B cell (primary cell): ENCODE data around the gene FOXI2. TPM values are rescaled to one million over a fixed set of nuclear protein-coding genes. Genes with fewer than 3 reads are reported as not detected.

Experiments used
- ATAC-seq: fragments of 200-7000 bp; cut with Tn5 transposase; one replicate; pipeline ENCODE4 v1.10.0; 2021; ENCODE audit warnings: low read depth, mild to moderate bottlenecking, moderate number of reproducible peaks, moderate library complexity
- CTCF ChIA-PET: fragments of 350-600 bp; sonication (Branson Sonifier 250); formaldehyde crosslinking; loops from one replicate; lab custom pipeline; 2021; ENCODE audit warnings: antibody characterized with exemption, inconsistent platforms; lab: Charles Lee
- POLR2A ChIA-PET: fragments of 350-600 bp; sonication (Branson Sonifier 250); formaldehyde crosslinking; loops from one replicate; lab custom pipeline; 2021; ENCODE audit warnings: antibody characterized with exemption; lab: Charles Lee
- DNase-seq: peaks from one replicate; pipeline ENCODE4 v3.0.0; 2013
- H2AFZ ChIP-seq: 2 replicates; pipeline ENCODE4 v1.6.1; 2012; ENCODE audit warnings: mild to moderate bottlenecking, low read depth, low read length; ENCODE audit not compliant: insufficient read depth, poor library complexity, severe bottlenecking
- H3K27ac ChIP-seq, 2 donors: 1 replicate in 1 of 2; 2 replicates in 1 of 2; pipeline ENCODE4 v1.5.1; 2012 to 2013; ENCODE audit warnings: low read length in 2 of 2, mild to moderate bottlenecking in 2 of 2, moderate library complexity in 1 of 2
- H3K27me3 ChIP-seq, 4 experiments: fragments of 200-600 bp in 1 of 4; sonication (generic) in 1 of 4; replicated peaks in 1 of 4; 1 replicate in 2 of 4; 2 replicates in 2 of 4; pipeline versions ENCODE4 v1.6.1 to v1.7.0; 2013 to 2016; ENCODE audit warnings: low read length in 3 of 4, mild to moderate bottlenecking in 2 of 4, mixed read lengths in 1 of 4, moderate library complexity in 1 of 4; ENCODE audit not compliant: insufficient read depth in 4 of 4, control insufficient read depth in 3 of 4; ENCODE audit errors: control extremely low read depth in 1 of 4
- H3K36me3 ChIP-seq, 2 experiments: replicated peaks in 1 of 2; 1 replicate in 1 of 2; 2 replicates in 1 of 2; pipeline versions ENCODE4 v1.6.1 to v1.7.1; 2013; ENCODE audit warnings: low read length in 1 of 2; ENCODE audit not compliant: insufficient read depth in 2 of 2, control insufficient read depth in 1 of 2; ENCODE audit errors: control extremely low read depth in 1 of 2, extremely low read depth in 1 of 2
- H3K4me1 ChIP-seq, 2 donors: fragments of 200-600 bp in 1 of 2; sonication (generic) in 1 of 2; 1 replicate in 1 of 2; 2 replicates in 1 of 2; pipeline versions ENCODE4 v1.5.1 to v1.6.1; 2013 to 2017; ENCODE audit warnings: low read length in 2 of 2; ENCODE audit not compliant: control insufficient read depth in 2 of 2, insufficient read depth in 2 of 2
- H3K4me2 ChIP-seq: replicated peaks from 2 replicates; pipeline ENCODE3; 2012; ENCODE audit warnings: mild to moderate bottlenecking, low read depth, low read length; ENCODE audit not compliant: poor library complexity, severe bottlenecking
- H3K4me3 ChIP-seq, 5 experiments: fragments of 200-600 bp in 1 of 5; sonication (generic) in 1 of 5; 1 replicate in 3 of 5; 2 replicates in 2 of 5; pipeline versions ENCODE4 v1.5.1 to v1.7.0; 2011 to 2016; ENCODE audit warnings: low read length in 4 of 5, mild to moderate bottlenecking in 4 of 5, low read depth in 2 of 5, control low read depth in 1 of 5, moderate library complexity in 1 of 5; ENCODE audit not compliant: insufficient read depth in 1 of 5; ENCODE audit errors: control extremely low read depth in 1 of 5, extremely low read depth in 1 of 5
- H3K79me2 ChIP-seq: fragments of 200-600 bp; sonication (generic); one replicate; pipeline ENCODE4 v1.6.0; 2016; ENCODE audit warnings: low read length; ENCODE audit not compliant: control insufficient read depth, insufficient read depth
- H3K9ac ChIP-seq: fragments of 200-600 bp; sonication (generic); 2 replicates; pipeline ENCODE4 v1.6.1; 2017; ENCODE audit warnings: mild to moderate bottlenecking, low read length, moderate library complexity
- H3K9me3 ChIP-seq, 3 donors: one replicate each; pipeline versions ENCODE4 v1.6.1 to v1.7.1; 2013; ENCODE audit warnings: low read length in 2 of 3; ENCODE audit not compliant: control insufficient read depth in 2 of 3, insufficient read depth in 1 of 3; ENCODE audit errors: control extremely low read depth in 1 of 3
- H4K20me1 ChIP-seq: 2 replicates; pipeline ENCODE4 v1.6.0; 2012; ENCODE audit warnings: mild to moderate bottlenecking, low read length; ENCODE audit not compliant: insufficient read depth, control insufficient read depth, poor library complexity, severe bottlenecking
- H3K27ac Mint-ChIP-seq: one replicate; pipeline ENCODE4 v1.8.0; 2021; ENCODE audit warnings: mixed read lengths
- H3K27me3 Mint-ChIP-seq: one replicate; pipeline ENCODE4 v1.8.0; 2021; ENCODE audit warnings: mixed read lengths
- H3K4me1 Mint-ChIP-seq: one replicate; pipeline ENCODE4 v1.8.0; 2021; ENCODE audit warnings: mixed read lengths
- H3K4me3 Mint-ChIP-seq: one replicate; pipeline ENCODE4 v1.8.0; 2021; ENCODE audit warnings: mixed read lengths
- H3K9me3 Mint-ChIP-seq: one replicate; pipeline ENCODE4 v1.8.0; 2022; ENCODE audit warnings: mixed read lengths; ENCODE audit not compliant: insufficient read depth
- EZH2 ChIP-seq: IDR thresholded peaks from 2 replicates; pipeline ENCODE4 v1.6.1; 2012; ENCODE audit warnings: borderline replicate concordance, low read depth, mild to moderate bottlenecking, moderate library complexity, low read length; ENCODE audit not compliant: insufficient read depth, poor library complexity, severe bottlenecking
- WGBS: methylation state at CpG from one replicate; pipeline ENCODE4 v1.1.5; 2013; ENCODE audit warnings: missing lambda C conversion rate; ENCODE audit not compliant: insufficient coverage; 5-methylcytosine and 5-hydroxymethylcytosine counted together
- intact Hi-C: fragments of 100-400 bp; cut with micrococcal nuclease; formaldehyde crosslinking; loops from one replicate; pipeline ENCODE4 v1.10.0; 2022
- polyA plus RNA-seq: library from polyadenylated mRNA; depleted of rRNA; stranded (reverse); fragments of >200 nt; gene quantifications from 2 replicates; pipeline ENCODE4 v1.2.3, GENCODE V29; 2012
- total RNA-seq, 2 donors: library from RNA; stranded (reverse); fragments of 120-200 nt in 1 of 2; gene quantifications; 1 replicate in 1 of 2; 2 replicates in 1 of 2; pipeline versions ENCODE4 v1.2.3 to v1.2.4, GENCODE V29; 2013 to 2022
- TF ChIP-seq, protein P1 (sequence below): fragments of 200-600 bp; IDR thresholded peaks from one replicate; pipeline ENCODE4 v1.8.0; 2022; ENCODE audit warnings: antibody characterized with exemption, mild to moderate bottlenecking

FOXI2 gene
- total and polyA plus RNA-seq, 2 donors (not counting 1 experiment from before 2014, with no cell fraction given), result not detected

DNA sequence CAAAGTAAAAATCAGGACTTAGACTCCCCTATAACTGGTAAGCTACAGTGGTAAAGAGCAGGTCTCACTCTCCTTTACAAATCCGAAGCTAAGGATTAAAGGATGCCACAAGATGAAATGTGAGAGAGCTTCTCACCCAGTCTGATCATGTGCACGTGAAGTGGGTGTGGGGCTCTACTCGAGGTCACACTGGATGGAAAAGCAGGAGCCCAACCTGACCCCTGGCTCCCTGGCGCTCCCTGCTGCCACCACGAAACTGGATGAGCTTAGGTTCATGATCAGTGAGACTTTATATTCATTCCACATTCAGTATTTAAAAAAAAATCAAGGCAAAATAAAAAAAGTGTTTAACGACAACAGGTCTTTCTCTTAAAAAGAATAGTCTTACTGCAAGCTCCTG, 21.7 kb upstream of the FOXI2 start:
- Histone ChIP-seq H3K4me3 (no peak overlapping the region), H3K27me3 (no peaks in the 10 kb centered on the region), H3K27ac (no peak overlapping the region), H3K9me3 (no peaks in the 10 kb centered on the region), H2AFZ (no peak overlapping the region), H3K9ac (no peak overlapping the region), H3K4me2 (no peak overlapping the region), H4K20me1 (no peaks in the 10 kb centered on the region), H3K79me2 (no peaks in the 10 kb centered on the region), H3K4me1 (no peaks in the 10 kb centered on the region), H3K36me3 (no peaks in the 10 kb centered on the region)
- intact Hi-C loops, result loop anchor here (10.0 kb wide), 1 partner anchor 440 kb away; no protein-coding TSS in a partner anchor
- ATAC-seq (no peak), DNase-seq (no peak)
- H3K27ac Mint-ChIP-seq, result no peak overlapping the region
- CTCF ChIA-PET, result interaction anchor here (0.7 to 3.2 kb wide), 10 partner anchors 9 to 436 kb away, joined by 3 to 35 read pairs (median 6); no protein-coding TSS in a partner anchor
- H3K4me1 Mint-ChIP-seq, result no peaks in the 10 kb centered on the region
- 38% methylated on average over 2 of the region's 6 CpGs for WGBS
- no peak for TF ChIP-seq EZH2
- TF ChIP-seq, protein P1, sequence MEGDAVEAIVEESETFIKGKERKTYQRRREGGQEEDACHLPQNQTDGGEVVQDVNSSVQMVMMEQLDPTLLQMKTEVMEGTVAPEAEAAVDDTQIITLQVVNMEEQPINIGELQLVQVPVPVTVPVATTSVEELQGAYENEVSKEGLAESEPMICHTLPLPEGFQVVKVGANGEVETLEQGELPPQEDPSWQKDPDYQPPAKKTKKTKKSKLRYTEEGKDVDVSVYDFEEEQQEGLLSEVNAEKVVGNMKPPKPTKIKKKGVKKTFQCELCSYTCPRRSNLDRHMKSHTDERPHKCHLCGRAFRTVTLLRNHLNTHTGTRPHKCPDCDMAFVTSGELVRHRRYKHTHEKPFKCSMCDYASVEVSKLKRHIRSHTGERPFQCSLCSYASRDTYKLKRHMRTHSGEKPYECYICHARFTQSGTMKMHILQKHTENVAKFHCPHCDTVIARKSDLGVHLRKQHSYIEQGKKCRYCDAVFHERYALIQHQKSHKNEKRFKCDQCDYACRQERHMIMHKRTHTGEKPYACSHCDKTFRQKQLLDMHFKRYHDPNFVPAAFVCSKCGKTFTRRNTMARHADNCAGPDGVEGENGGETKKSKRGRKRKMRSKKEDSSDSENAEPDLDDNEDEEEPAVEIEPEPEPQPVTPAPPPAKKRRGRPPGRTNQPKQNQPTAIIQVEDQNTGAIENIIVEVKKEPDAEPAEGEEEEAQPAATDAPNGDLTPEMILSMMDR, result no peak
- no peak overlapping the region for H3K4me3 Mint-ChIP-seq
- no peaks in the 10 kb centered on the region for H3K9me3 Mint-ChIP-seq
- POLR2A ChIA-PET, result no interaction called here
- H3K27me3 Mint-ChIP-seq, result peaks cover 15% of the 10 kb centered on the region

DNA sequence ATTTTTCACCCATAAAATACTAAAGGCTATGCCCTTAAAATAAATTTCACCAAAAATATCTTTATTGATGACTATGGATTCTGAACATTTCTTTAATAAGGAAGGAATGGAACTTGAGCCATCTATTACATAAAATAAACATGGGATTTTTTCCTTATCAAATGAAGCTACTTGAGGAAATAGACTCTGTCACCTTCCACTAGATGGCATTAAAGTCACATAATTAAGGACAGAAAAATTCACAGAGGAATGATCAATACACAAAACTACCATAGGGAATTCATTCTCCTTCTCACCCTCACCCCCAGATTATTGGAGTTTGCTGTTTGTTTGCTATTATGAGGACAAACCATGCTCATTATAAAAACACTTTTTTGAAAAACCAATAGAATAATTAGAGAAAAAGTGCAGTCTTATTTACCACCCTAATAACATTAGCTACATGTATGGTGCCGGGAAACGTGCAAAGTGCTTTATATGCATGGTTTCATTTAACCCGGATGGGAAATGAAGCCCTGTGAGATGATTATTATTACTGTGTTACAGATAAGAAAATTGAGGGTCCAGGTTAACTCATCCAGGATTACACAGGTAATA, 21.1 kb upstream of the FOXI2 start:
- Histone ChIP-seq H3K27me3 (no peaks in the 10 kb centered on the region), H3K27ac (no peak overlapping the region), H4K20me1 (no peaks in the 10 kb centered on the region), H3K9ac (no peak overlapping the region), H3K9me3 (no peaks in the 10 kb centered on the region), H3K4me2 (no peak overlapping the region), H2AFZ (no peak overlapping the region), H3K4me3 (no peak overlapping the region), H3K4me1 (no peaks in the 10 kb centered on the region), H3K36me3 (no peaks in the 10 kb centered on the region), H3K79me2 (no peaks in the 10 kb centered on the region)
- H3K4me1 Mint-ChIP-seq, result no peaks in the 10 kb centered on the region
- ChIA-PET CTCF (interaction anchor here (0.6 to 3.2 kb wide), 11 partner anchors 9 to 435 kb away, joined by 3 to 35 read pairs (median 6); no protein-coding TSS in a partner anchor), POLR2A (no interaction called here)
- peak; percentile 47 for DNase-seq
- 80% methylated on average over 1 of the region's 3 CpGs for WGBS
- intact Hi-C loops, result loop anchor here (2.0 to 10.0 kb wide), 2 partner anchors 353 to 439 kb away; no protein-coding TSS in a partner anchor
- no peak overlapping the region for H3K27ac Mint-ChIP-seq
- ATAC-seq, result no peak
- peaks cover 15% of the 10 kb centered on the region for H3K27me3 Mint-ChIP-seq
- TF ChIP-seq, protein P1, result peak; percentile 58
- no peak for TF ChIP-seq EZH2
- no peaks in the 10 kb centered on the region for H3K9me3 Mint-ChIP-seq
- H3K4me3 Mint-ChIP-seq, result no peak overlapping the region
